Suprapubic skin (tissue), 4 donors: ENCODE data around the gene LBHD2. TPM values are rescaled to one million over a fixed set of nuclear protein-coding genes. Genes with fewer than 3 reads are reported as not detected.

Experiments
- DNase-seq, 2 donors: peaks; one replicate each; pipeline ENCODE4 v3.0.0-alpha.2; 2019; ENCODE audit warnings: low spot score in 2 of 2
- H3K27ac ChIP-seq: fragments of 200-600 bp; sonication (generic); one replicate; pipeline ENCODE4 v1.5.1; 2019
- H3K27me3 ChIP-seq: fragments of 200-600 bp; sonication (generic); one replicate; pipeline ENCODE4 v1.5.1; 2019
- H3K36me3 ChIP-seq: fragments of 200-600 bp; sonication (generic); one replicate; pipeline ENCODE4 v1.5.1; 2019
- H3K4me1 ChIP-seq: fragments of 200-600 bp; sonication (generic); one replicate; pipeline ENCODE4 v1.5.1; 2019
- H3K4me3 ChIP-seq: fragments of 200-600 bp; sonication (generic); one replicate; pipeline ENCODE4 v1.5.1; 2019; ENCODE audit warnings: mild to moderate bottlenecking
- H3K9me3 ChIP-seq: fragments of 200-600 bp; sonication (generic); one replicate; pipeline ENCODE4 v1.5.1; 2019
- EP300 ChIP-seq: sonication (generic); formaldehyde crosslinking; IDR thresholded peaks from one replicate; pipeline ENCODE4 v1.6.1; 2017; ENCODE audit warnings: antibody characterized with exemption
- POLR2A ChIP-seq, 2 donors: fragments of 450-650 bp; IDR thresholded peaks; one replicate each; pipeline ENCODE4 v1.6.1; 2017; ENCODE audit warnings: antibody characterized with exemption in 2 of 2, mild to moderate bottlenecking in 2 of 2, moderate library complexity in 2 of 2
- POLR2AphosphoS5 ChIP-seq, 3 donors: sonication (generic); formaldehyde crosslinking; IDR thresholded peaks; one replicate each; pipeline ENCODE4 v1.6.1; 2017; ENCODE audit warnings: antibody characterized with exemption in 3 of 3
- WGBS: methylation state at CpG from one replicate; pipeline ENCODE4 v1.1.5; 2018; 5-methylcytosine and 5-hydroxymethylcytosine counted together
- total RNA-seq, 4 donors: library from RNA; depleted of rRNA; stranded (reverse); fragments of >200 nt; gene quantifications; one replicate each; pipeline ENCODE4 v1.1.0, GENCODE V29; 2016
- TF ChIP-seq, protein P1 (sequence below), 2 donors: fragments of 200-600 bp in 1 of 2; fragments of 450-650 bp in 1 of 2; sonication (generic) in 1 of 2; IDR thresholded peaks; one replicate each; pipeline ENCODE4 v1.5.1; 2016 to 2019; ENCODE audit warnings: antibody characterized with exemption in 2 of 2, mild to moderate bottlenecking in 1 of 2, moderate library complexity in 1 of 2

LBHD2 gene
- total RNA-seq, 4 donors from 2014 or later: not detected

DNA sequence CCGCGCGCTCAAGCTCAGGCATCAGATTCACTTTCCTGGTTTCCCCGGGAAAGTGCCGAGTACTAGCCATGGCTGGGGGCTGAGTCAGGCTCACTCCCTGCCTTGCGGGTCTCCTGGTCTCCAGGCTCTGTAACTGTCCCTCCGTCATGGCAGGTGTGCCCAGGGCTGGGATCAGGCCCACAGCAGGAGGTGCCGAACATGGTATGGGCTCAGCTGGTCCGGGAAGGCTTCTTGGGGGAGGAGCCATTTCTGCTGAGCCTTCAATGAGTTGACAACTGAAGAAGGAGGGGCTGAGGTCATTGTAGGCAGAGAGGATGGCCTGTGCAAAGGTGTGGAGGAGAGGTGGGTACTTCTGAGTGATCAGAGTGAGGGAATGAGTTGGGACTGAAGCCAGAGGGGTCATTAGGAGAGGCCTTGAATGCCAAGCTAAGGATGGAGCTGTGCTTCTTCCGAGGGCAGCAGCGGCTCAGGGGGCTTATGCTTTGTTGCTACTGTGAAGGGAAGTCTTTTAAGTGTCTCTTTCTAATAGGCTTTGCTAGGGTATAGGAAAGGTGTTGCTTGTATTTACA lies 11.3 kb downstream of the LBHD2 start:
- Histone ChIP-seq H3K4me1 (peaks cover 29% of the 10 kb centered on the region), H3K9me3 (no peaks in the 10 kb centered on the region), H3K36me3 (no peaks in the 10 kb centered on the region), H3K27ac (no peak overlapping the region), H3K27me3 (peaks cover 8% of the 10 kb centered on the region), H3K4me3 (no peak overlapping the region)
- WGBS: 90% methylated on average over 6 of the region's 11 CpGs
- DNase-seq: no peak
- TF ChIP-seq POLR2AphosphoS5 (IDR thresholded peaks at IDR 0.05) (no peak), POLR2A (IDR thresholded peaks at IDR 0.05) (no peak), EP300 (no peak)
- TF ChIP-seq, protein P1, sequence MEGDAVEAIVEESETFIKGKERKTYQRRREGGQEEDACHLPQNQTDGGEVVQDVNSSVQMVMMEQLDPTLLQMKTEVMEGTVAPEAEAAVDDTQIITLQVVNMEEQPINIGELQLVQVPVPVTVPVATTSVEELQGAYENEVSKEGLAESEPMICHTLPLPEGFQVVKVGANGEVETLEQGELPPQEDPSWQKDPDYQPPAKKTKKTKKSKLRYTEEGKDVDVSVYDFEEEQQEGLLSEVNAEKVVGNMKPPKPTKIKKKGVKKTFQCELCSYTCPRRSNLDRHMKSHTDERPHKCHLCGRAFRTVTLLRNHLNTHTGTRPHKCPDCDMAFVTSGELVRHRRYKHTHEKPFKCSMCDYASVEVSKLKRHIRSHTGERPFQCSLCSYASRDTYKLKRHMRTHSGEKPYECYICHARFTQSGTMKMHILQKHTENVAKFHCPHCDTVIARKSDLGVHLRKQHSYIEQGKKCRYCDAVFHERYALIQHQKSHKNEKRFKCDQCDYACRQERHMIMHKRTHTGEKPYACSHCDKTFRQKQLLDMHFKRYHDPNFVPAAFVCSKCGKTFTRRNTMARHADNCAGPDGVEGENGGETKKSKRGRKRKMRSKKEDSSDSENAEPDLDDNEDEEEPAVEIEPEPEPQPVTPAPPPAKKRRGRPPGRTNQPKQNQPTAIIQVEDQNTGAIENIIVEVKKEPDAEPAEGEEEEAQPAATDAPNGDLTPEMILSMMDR (IDR thresholded peaks at IDR 0.05): no peak

DNA sequence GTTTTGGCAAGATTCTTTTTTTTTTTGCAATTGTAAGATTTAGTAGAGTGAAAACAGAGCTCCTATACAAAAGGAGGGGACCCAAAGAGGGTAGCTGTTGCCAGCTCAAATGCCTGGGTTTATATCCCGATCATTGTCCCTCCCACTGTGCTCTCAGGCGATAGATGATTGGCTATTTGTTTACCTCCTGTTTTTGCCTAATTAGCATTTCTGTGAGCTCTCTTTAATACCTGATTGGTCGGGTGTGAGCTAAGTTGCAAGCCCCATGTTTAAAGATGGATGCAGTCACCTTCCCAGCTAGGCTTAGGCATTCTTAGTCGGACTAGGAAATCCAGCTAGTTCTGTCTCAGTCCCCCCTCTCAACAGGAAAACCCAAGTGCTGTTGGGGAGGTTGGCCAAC lies 12.4 kb downstream of the LBHD2 start:
- Histone ChIP-seq H3K4me1 (peaks cover 23% of the 10 kb centered on the region), H3K36me3 (no peaks in the 10 kb centered on the region), H3K27me3 (peaks cover 15% of the 10 kb centered on the region), H3K4me3 (no peak overlapping the region), H3K9me3 (no peaks in the 10 kb centered on the region), H3K27ac (no peak overlapping the region)
- no peak for DNase-seq
- WGBS: 69% methylated on average over 4 of the region's 4 CpGs
- TF ChIP-seq EP300 (no peak), POLR2AphosphoS5 (IDR thresholded peaks at IDR 0.05) (no peak), POLR2A (IDR thresholded peaks at IDR 0.05) (no peak)
- TF ChIP-seq, protein P1 (IDR thresholded peaks at IDR 0.05): no peak

DNA sequence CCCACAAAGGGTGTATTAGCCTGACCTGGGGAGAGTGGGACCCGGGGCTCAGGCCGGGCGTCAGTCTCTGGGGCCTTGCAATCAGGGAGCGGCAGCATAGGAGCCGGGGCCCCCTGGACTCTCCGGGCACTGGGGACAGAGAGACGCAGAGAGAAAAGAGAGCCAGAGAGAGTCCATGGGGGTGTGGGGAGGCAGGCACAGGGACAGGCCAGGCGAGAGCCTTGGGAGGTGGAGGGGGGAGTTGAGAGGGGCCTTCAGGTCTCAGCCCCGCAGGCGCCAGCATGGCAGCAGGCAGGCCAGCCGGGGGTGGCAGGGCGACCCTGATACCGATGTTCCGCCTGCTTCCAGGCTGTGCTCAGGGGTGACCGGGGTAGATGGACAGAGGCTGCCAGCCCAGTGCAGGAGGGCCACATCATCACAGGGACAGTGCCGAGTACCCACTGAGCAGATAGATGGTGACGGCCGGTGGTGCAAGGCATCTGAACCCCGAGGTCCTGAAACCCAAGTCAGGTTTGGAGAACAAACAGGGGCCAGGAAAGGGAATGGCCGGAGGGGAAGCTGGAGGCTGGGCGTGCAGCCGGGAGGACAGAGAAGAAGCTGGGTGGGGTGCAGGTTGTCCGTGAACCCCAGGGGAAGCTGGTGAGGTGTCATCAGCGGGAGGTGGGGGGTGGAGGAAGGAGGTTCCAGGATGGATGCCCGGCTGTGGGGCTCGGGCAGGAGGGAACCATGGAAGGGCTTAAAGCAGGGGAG lies 13.4 kb downstream of the LBHD2 start:
- WGBS: 88% methylated on average over 26 of the region's 26 CpGs

DNA sequence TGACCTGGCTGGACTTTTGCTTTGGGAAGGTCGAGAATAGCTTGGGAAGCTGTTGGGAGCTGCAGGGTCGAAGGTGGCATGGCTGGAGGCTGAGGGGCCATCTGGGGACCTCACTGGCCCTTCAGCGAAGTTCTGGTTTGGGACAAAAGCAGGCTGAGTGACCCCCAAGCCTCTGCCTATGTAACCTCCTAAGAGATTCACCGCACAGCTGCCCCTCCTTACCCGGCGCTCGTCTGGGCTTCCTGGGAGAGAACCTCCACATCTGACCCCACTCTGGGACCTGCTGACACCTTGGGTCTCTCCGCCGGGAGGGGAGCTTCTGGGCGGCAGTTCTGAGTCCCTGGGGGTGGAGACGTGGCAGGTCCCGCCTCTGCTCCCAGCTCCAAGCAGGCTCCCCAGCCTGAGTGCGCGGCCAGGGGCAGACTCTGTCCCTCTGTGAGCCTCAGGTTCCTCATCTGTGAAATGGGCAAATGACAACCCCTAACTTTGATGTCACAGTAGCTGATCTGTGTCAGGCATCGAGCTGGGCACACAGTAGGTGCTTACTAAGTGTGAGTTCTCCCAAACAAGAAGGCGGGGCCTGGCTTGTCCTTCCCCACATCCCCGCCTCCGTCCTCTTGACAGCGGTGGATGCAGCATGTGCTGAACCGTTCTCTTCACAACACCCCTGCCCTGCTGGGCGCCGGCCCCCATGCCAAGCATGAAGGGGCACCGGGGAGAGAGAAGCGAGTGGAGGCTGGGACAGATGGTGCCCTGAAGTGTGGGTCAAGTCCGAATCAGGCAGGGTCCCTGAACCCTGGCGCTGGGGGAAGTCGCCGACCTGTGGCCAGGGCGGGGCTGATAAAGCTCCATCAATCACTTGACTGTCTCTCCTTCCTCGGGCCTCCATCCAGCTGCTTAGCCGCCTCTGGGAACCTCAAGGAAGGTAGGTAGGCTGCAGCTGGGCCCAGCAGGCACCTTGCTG lies 14.3 kb downstream of the LBHD2 start:
- Histone ChIP-seq H3K4me3 (no peak overlapping the region), H3K4me1 (peaks cover 31% of the 10 kb centered on the region), H3K9me3 (no peaks in the 10 kb centered on the region), H3K27ac (no peak overlapping the region), H3K27me3 (peaks cover 33% of the 10 kb centered on the region), H3K36me3 (no peaks in the 10 kb centered on the region)
- TF ChIP-seq, protein P1 (IDR thresholded peaks at IDR 0.05): no peak
- no peak for TF ChIP-seq POLR2A (IDR thresholded peaks at IDR 0.05)
- no peak for TF ChIP-seq POLR2AphosphoS5 (IDR thresholded peaks at IDR 0.05)
- TF ChIP-seq EP300: no peak
- WGBS: 81% methylated on average over 6 of the region's 31 CpGs
- DNase-seq: no peak

More for the DNA sequence above, 13.4 kb downstream of the LBHD2 start:
- TF ChIP-seq POLR2AphosphoS5 (IDR thresholded peaks at IDR 0.05): no peak
- no peak for TF ChIP-seq EP300
- TF ChIP-seq POLR2A (IDR thresholded peaks at IDR 0.05): no peak
- TF ChIP-seq, protein P1 (IDR thresholded peaks at IDR 0.05): no peak
- no peak for DNase-seq
- peaks cover 23% of the 10 kb centered on the region for H3K4me1 ChIP-seq
- no peaks in the 10 kb centered on the region for H3K9me3 ChIP-seq
- no peak overlapping the region for H3K27ac ChIP-seq
- no peak overlapping the region for H3K4me3 ChIP-seq
- no peaks in the 10 kb centered on the region for H3K36me3 ChIP-seq
- peaks cover 25% of the 10 kb centered on the region for H3K27me3 ChIP-seq
